ENCODE measurements around the gene QPRT.

- TF ChIP-seq CTCF (IDR thresholded peaks at IDR 0.05; ENCODE audit: low read depth, low read length, poor library complexity, severe bottlenecking) = no peak
- TF ChIP-seq EZH2phosphoT487 (IDR thresholded peaks at IDR 0.05; ENCODE audit: borderline replicate concordance, low read length) = no peak
Observed at GRCh38 chr16:29674188-29674587, 4.8 kb upstream of the QPRT start.

Measured in DOHH2 (cell line).